ENCODE measurements around the gene PLSCR5.

DNA sequence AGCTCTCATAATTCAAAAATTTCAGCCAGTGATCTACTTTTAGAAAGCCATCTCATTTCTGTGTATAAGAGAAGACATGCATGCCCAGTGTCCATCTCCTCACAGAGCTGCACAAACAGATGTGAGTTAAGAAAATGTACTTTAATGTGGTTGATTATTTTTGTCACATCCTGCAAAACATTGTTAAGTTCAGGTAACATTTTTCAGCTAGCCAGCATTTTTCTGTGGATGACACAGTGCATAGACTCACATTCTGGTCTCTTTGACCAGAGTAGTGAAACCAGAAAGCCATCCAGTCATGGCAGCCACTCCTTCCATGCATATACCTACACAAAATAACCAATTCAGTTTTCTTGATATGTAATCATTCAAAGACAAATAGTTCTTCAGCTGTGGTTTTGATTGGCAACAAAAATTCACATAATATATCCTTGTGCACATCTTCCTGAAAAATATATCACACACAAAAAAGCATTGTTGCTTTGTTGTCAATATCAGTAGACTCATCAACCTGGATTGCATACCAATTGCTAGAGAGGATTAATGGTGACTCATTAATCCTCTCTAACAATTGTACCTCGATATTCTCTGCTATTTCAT, 58.7 kb downstream of the PLSCR5 start:
- TF ChIP-seq, protein P1, sequence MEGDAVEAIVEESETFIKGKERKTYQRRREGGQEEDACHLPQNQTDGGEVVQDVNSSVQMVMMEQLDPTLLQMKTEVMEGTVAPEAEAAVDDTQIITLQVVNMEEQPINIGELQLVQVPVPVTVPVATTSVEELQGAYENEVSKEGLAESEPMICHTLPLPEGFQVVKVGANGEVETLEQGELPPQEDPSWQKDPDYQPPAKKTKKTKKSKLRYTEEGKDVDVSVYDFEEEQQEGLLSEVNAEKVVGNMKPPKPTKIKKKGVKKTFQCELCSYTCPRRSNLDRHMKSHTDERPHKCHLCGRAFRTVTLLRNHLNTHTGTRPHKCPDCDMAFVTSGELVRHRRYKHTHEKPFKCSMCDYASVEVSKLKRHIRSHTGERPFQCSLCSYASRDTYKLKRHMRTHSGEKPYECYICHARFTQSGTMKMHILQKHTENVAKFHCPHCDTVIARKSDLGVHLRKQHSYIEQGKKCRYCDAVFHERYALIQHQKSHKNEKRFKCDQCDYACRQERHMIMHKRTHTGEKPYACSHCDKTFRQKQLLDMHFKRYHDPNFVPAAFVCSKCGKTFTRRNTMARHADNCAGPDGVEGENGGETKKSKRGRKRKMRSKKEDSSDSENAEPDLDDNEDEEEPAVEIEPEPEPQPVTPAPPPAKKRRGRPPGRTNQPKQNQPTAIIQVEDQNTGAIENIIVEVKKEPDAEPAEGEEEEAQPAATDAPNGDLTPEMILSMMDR (IDR thresholded peaks at IDR 0.05): no peak
- TF ChIP-seq POLR2AphosphoS5 (IDR thresholded peaks at IDR 0.05; ENCODE audit: low read depth, low read length): no peak
- no peak for TF ChIP-seq TCF7L2 (IDR thresholded peaks at IDR 0.05; ENCODE audit: low read depth, low read length)
- TF ChIP-seq, protein P2, sequence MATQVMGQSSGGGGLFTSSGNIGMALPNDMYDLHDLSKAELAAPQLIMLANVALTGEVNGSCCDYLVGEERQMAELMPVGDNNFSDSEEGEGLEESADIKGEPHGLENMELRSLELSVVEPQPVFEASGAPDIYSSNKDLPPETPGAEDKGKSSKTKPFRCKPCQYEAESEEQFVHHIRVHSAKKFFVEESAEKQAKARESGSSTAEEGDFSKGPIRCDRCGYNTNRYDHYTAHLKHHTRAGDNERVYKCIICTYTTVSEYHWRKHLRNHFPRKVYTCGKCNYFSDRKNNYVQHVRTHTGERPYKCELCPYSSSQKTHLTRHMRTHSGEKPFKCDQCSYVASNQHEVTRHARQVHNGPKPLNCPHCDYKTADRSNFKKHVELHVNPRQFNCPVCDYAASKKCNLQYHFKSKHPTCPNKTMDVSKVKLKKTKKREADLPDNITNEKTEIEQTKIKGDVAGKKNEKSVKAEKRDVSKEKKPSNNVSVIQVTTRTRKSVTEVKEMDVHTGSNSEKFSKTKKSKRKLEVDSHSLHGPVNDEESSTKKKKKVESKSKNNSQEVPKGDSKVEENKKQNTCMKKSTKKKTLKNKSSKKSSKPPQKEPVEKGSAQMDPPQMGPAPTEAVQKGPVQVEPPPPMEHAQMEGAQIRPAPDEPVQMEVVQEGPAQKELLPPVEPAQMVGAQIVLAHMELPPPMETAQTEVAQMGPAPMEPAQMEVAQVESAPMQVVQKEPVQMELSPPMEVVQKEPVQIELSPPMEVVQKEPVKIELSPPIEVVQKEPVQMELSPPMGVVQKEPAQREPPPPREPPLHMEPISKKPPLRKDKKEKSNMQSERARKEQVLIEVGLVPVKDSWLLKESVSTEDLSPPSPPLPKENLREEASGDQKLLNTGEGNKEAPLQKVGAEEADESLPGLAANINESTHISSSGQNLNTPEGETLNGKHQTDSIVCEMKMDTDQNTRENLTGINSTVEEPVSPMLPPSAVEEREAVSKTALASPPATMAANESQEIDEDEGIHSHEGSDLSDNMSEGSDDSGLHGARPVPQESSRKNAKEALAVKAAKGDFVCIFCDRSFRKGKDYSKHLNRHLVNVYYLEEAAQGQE (IDR thresholded peaks at IDR 0.05; ENCODE audit: insufficient read depth in 1 of 2, low read depth in 2 of 2, low read length in 1 of 2): no peak
- TF ChIP-seq SIN3A (IDR thresholded peaks at IDR 0.05; ENCODE audit: borderline replicate concordance, insufficient read depth, low read depth, low read length): no peak

Data from Panc1 (cell line).